ENCODE data around the gene C20orf204. TPM values are rescaled to one million over a fixed set of nuclear protein-coding genes. Genes with fewer than 3 reads are reported as not detected.

The C20orf204 gene
- total RNA-seq, 2 experiments from 2014 or later: 9.7 to 9.8 TPM

- POLR2A ChIA-PET: no interaction called here
- peaks cover 3% of the 10 kb centered on the region for H3K4me1 Mint-ChIP-seq
- no peaks in the 10 kb centered on the region for H3K27me3 Mint-ChIP-seq
- H3K4me3 Mint-ChIP-seq: no peak overlapping the region
- H3K9me3 Mint-ChIP-seq: no peaks in the 10 kb centered on the region
- H3K27ac Mint-ChIP-seq: no peak overlapping the region
- ATAC-seq (ENCODE audit: low read depth) (no peak), DNase-seq (no peak)
- peaks cover 37% of the 10 kb centered on the region for H3K36me3 Mint-ChIP-seq
Measured at GRCh38 chr20:64021124-64021975, 14.6 kb upstream of the C20orf204 start.

GRCh38 chr20:64022671-64023360 lies 13.2 kb upstream of the C20orf204 start:
- H3K4me3 Mint-ChIP-seq: no peak overlapping the region
- H3K36me3 Mint-ChIP-seq: peaks cover 36% of the 10 kb centered on the region
- H3K9me3 Mint-ChIP-seq: no peaks in the 10 kb centered on the region
- H3K27ac Mint-ChIP-seq: no peak overlapping the region
- DNase-seq (no peak), ATAC-seq (ENCODE audit: low read depth) (no peak)
- peaks cover 3% of the 10 kb centered on the region for H3K4me1 Mint-ChIP-seq
- POLR2A ChIA-PET: no interaction called here
- no peaks in the 10 kb centered on the region for H3K27me3 Mint-ChIP-seq

- no peaks in the 10 kb centered on the region for H3K27me3 Mint-ChIP-seq
- ATAC-seq (ENCODE audit: low read depth): no peak
- H3K27ac Mint-ChIP-seq: no peak overlapping the region
- peaks cover 32% of the 10 kb centered on the region for H3K36me3 Mint-ChIP-seq
- no peak for DNase-seq
- no peak overlapping the region for H3K4me3 Mint-ChIP-seq
- no peaks in the 10 kb centered on the region for H3K9me3 Mint-ChIP-seq
- POLR2A ChIA-PET: no interaction called here
- peaks cover 5% of the 10 kb centered on the region for H3K4me1 Mint-ChIP-seq
Measured at GRCh38 chr20:64023361-64024140, 12.4 kb upstream of the C20orf204 start.

GRCh38 chr20:64024141-64024990 lies 11.6 kb upstream of the C20orf204 start:
- Mint-ChIP-seq H3K4me3 (no peak overlapping the region), H3K4me1 (peaks cover 5% of the 10 kb centered on the region), H3K9me3 (no peaks in the 10 kb centered on the region), H3K27me3 (no peaks in the 10 kb centered on the region), H3K36me3 (peaks cover 28% of the 10 kb centered on the region), H3K27ac (no peak overlapping the region)
- ATAC-seq (ENCODE audit: low read depth): no peak
- no peak for DNase-seq
- POLR2A ChIA-PET: no interaction called here

DNA sequence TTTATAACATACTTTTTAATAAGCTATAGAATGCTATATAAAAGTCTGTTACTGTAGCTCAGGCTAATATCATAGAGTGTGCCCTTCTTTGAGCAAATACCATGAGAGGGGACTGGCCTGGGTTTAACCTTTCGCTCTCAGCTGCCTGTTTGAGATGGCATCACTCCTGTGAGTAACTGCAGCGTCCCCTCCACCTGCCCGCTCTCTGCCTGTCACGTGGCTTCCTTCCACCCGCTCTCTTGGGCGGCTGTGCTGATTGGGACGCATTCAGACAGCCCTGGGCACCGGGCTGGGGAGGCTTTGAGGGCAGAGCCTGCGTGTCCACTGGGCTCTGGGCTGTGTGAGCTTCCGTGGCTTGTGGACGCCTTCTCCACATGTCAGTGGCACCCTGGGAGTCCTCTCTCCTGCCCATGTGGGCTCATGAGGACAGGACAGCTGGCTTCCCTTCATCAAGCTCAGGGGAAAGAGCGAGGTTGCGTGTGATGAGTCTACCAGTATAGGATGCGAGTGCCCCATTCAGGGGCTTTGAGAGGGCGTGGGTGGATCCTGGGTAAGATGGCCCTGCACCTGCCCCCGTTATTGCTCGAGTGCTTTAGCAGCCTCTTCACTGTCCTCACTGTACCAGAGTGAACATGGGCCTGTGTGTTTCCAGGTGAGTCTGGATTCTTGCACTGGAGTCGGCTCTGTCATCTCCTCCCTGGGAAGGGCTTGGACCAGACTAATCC lies 10.7 kb upstream of the C20orf204 start:
- peaks cover 25% of the 10 kb centered on the region for H3K36me3 Mint-ChIP-seq
- POLR2A ChIA-PET: no interaction called here
- H3K27me3 Mint-ChIP-seq: no peaks in the 10 kb centered on the region
- DNase-seq (no peak), ATAC-seq (ENCODE audit: low read depth) (no peak)
- no peaks in the 10 kb centered on the region for H3K9me3 Mint-ChIP-seq
- H3K4me3 Mint-ChIP-seq: no peak overlapping the region
- peaks cover 2% of the 10 kb centered on the region for H3K4me1 Mint-ChIP-seq
- H3K27ac Mint-ChIP-seq: no peak overlapping the region

GRCh38 chr20:64025826-64026412 lies 10.1 kb upstream of the C20orf204 start:
- Mint-ChIP-seq H3K27ac (no peak overlapping the region), H3K4me3 (no peak overlapping the region)
- POLR2A ChIA-PET: no interaction called here

DNA sequence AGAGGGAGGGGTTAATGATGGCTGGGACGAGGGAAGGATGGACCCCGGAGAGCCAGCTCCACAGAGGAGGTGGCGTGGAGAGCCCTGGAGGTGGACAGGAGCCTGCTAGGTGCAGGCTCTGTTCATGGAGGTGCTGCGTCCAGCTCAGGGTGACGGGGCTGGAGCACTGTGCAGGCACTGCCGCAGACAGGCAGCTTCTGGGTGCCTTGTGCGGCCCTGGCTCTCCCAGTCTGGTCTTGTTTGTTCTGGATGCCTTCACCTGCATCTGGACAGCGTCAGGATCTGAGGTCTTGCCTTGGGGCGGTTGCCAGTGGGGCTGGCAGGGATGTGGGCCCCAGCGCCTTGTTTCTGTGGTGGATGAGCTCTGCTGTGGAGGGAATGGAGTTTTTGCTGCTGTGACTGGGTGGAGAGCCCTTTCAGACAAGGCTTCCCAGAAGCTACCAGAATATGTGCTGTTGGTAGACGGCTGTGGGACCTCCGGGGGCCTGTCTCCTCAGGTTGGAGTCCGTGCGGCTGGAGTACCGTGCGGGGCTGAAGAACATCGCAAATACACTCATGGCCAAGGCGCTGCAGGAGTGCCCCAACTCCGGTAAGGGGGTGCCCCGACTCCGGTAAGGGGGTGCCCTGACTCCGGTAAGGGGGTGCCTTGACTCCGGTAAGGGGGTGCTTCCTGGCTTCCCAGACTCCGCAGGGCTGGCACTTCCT lies 7.8 kb upstream of the C20orf204 start:
- ATAC-seq (ENCODE audit: low read depth) (no peak), DNase-seq (no peak)
- no peaks in the 10 kb centered on the region for H3K27me3 Mint-ChIP-seq
- H3K4me1 Mint-ChIP-seq: peaks cover 4% of the 10 kb centered on the region
- no peak overlapping the region for H3K4me3 Mint-ChIP-seq
- peak overlapping the region; percentile 43 for H3K27ac Mint-ChIP-seq
- H3K36me3 Mint-ChIP-seq: peaks cover 14% of the 10 kb centered on the region
- POLR2A ChIA-PET: interaction anchor here (0.8 to 1.1 kb wide), 2 partner anchors 10 to 13 kb away, joined by 3 to 4 read pairs; no protein-coding TSS in a partner anchor
- H3K9me3 Mint-ChIP-seq: no peaks in the 10 kb centered on the region

More at GRCh38 chr20:64025826-64026412, 10.1 kb upstream of the C20orf204 start:
- Mint-ChIP-seq H3K4me1 (peaks cover 2% of the 10 kb centered on the region), H3K27me3 (no peaks in the 10 kb centered on the region), H3K9me3 (no peaks in the 10 kb centered on the region), H3K36me3 (peaks cover 27% of the 10 kb centered on the region)
- ATAC-seq (ENCODE audit: low read depth): no peak
- DNase-seq: no peak

GRCh38 chr20:64029293-64030117 lies 6.5 kb upstream of the C20orf204 start:
- ATAC-seq (ENCODE audit: low read depth) (no peak), DNase-seq (no peak)
- H3K4me1 Mint-ChIP-seq: peaks cover 14% of the 10 kb centered on the region
- no peaks in the 10 kb centered on the region for H3K9me3 Mint-ChIP-seq
- H3K27ac Mint-ChIP-seq: no peak overlapping the region
- no peak overlapping the region for H3K4me3 Mint-ChIP-seq
- H3K36me3 Mint-ChIP-seq: peaks cover 12% of the 10 kb centered on the region
- POLR2A ChIA-PET: no interaction called here
- H3K27me3 Mint-ChIP-seq: no peaks in the 10 kb centered on the region

DNA sequence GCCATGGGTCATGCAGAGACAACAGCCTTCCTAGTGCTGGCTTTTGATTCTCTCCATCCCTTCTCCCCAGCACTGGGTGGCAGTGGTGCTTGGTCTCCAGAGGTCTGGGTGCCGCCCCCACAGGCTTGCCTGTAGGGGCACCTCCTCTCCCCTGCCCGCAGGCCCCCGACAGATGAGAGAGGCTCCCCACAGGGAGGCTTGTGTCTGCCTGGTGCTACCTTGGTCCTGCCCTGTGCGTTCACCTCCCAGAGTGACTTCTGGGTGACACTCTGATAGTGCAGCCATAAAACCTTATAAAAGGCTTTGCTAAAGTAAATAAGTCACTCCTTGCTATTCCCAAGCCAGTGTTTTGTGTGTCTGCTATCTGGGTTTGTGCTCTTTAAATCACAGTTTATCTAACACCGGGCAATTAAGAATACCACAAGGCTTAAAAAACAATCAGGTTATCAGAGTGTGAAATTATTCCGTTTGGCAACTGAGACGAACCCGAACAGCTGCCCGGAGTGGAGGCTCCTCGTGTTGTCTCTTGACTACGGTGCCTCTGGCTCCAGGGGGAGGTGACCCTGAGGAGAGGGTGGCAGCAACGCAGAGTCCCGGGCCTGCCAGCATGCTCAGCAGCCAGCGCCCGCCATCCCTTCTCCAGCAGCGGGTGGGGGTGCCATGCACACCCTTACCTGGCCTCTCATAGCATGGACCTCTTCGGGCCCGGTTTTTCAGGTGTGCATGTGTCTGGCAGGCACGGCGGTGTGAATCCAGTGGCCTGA lies 5.4 kb upstream of the C20orf204 start:
- ATAC-seq (ENCODE audit: low read depth) (no peak), DNase-seq (no peak)
- Mint-ChIP-seq H3K27me3 (no peaks in the 10 kb centered on the region), H3K36me3 (peaks cover 10% of the 10 kb centered on the region), H3K9me3 (no peaks in the 10 kb centered on the region), H3K27ac (no peak overlapping the region), H3K4me1 (peaks cover 23% of the 10 kb centered on the region), H3K4me3 (no peak overlapping the region)
- POLR2A ChIA-PET: no interaction called here

- ATAC-seq (ENCODE audit: low read depth) (no peak), DNase-seq (no peak)
- H3K36me3 Mint-ChIP-seq: peaks cover 10% of the 10 kb centered on the region
- H3K27ac Mint-ChIP-seq: no peak overlapping the region
- H3K9me3 Mint-ChIP-seq: no peaks in the 10 kb centered on the region
- no peaks in the 10 kb centered on the region for H3K27me3 Mint-ChIP-seq
- no peak overlapping the region for H3K4me3 Mint-ChIP-seq
- H3K4me1 Mint-ChIP-seq: peaks cover 33% of the 10 kb centered on the region
- POLR2A ChIA-PET: interaction anchor here (0.5 to 0.6 kb wide), 2 partner anchors 10 to 13 kb away, joined by 3 read pairs; no protein-coding TSS in a partner anchor
Measured at GRCh38 chr20:64031822-64032314, 4.1 kb upstream of the C20orf204 start.

Data from activated naive CD8-positive, alpha-beta T cell treated with anti-CD3 and anti-CD28 coated beads, Interleukin-2, amount 10 ng/mL, durations not matched to agents 7 days and 5 days (primary cell).